K562 (cell line): Measurements from ENCODE around the gene ECI1.
A peak's percentile ranks its signal among the peaks of the same experiment; 100 is the strongest.

Experiments used
- CHD2 ChIP-seq: IDR thresholded peaks from 2 replicates; pipeline ENCODE4 v1.6.1; 2011; ENCODE audit warnings: low read depth, low read length
- CTCF ChIP-seq, 3 experiments: IDR thresholded peaks in 2 of 3; conservative IDR thresholded peaks in 1 of 3; 2 replicates each; pipeline ENCODE4 v1.5.1; 2011 to 2012; ENCODE audit warnings: low read length in 3 of 3, mild to moderate bottlenecking in 3 of 3, control low read depth in 2 of 3, improper control_type of control experiment in 1 of 3, inconsistent platforms in 1 of 3, low read depth in 1 of 3, mixed read lengths in 1 of 3, moderate library complexity in 1 of 3; ENCODE audit not compliant: insufficient read depth in 2 of 3
- FOXJ3 ChIP-seq: sonication (generic); formaldehyde crosslinking; IDR thresholded peaks from 2 replicates; pipeline ENCODE4 v1.4.0; 2020; ENCODE audit warnings: mild to moderate bottlenecking, missing genetic modification reagents
- HDGF ChIP-seq: fragments of 450-650 bp; IDR thresholded peaks from 2 replicates; pipeline ENCODE4 v1.6.1; 2016
- MAFK ChIP-seq: IDR thresholded peaks from 2 replicates; pipeline ENCODE4 v1.6.1; 2011; ENCODE audit warnings: low read length, improper control_type of control experiment
- RBFOX2 ChIP-seq: fragments of 200-400 bp; formaldehyde crosslinking; IDR thresholded peaks from 2 replicates; pipeline ENCODE4 v1.6.1; 2017; ENCODE audit warnings: low read depth, mild to moderate bottlenecking, low read length, moderate library complexity
- ZNF318 ChIP-seq, 2 experiments: fragments of 450-650 bp; IDR thresholded peaks; 2 replicates each; pipeline ENCODE4 v1.6.1; 2016; ENCODE audit warnings: mild to moderate bottlenecking in 2 of 2, borderline replicate concordance in 1 of 2, low read depth in 1 of 2, moderate library complexity in 1 of 2

- TF ChIP-seq CHD2 (peak; percentile 21; the same call in 1 of the 2 replicates), FOXJ3 (CRISPR knock-in tag) (no peak), MAFK (no peak), ZNF318 (IDR thresholded peaks at IDR 0.05; ENCODE audit: borderline replicate concordance in 1 of 2, low read depth in 1 of 2) (no peak), CTCF (IDR thresholded peaks at IDR 0.05 in 2 of 3, conservative IDR thresholded peaks at IDR 0.05 in 1 of 3; ENCODE audit: insufficient read depth in 2 of 3, low read depth in 1 of 3, low read length in 3 of 3) (0 out of 6 replicates have a peak, but pooled peaks of 1 of the 3 experiments have one; percentile 15), HDGF (no peak), RBFOX2 (peak; percentile 85)
Observed at GRCh38 chr16:2205104-2205966, 46.1 kb downstream of the ECI1 start, which contains the start of gene MLST8.
